HG03066 (cell line): Measurements from ENCODE around the gene SNAP25.

ENCODE experiments used
- ATAC-seq: cut with Tn5 transposase; IDR thresholded peaks from one replicate; pipeline ENCODE4 v1.9.1; 2021; ENCODE audit warnings: low read depth; ENCODE audit not compliant: unreplicated experiment

SNAP25 gene

DNA sequence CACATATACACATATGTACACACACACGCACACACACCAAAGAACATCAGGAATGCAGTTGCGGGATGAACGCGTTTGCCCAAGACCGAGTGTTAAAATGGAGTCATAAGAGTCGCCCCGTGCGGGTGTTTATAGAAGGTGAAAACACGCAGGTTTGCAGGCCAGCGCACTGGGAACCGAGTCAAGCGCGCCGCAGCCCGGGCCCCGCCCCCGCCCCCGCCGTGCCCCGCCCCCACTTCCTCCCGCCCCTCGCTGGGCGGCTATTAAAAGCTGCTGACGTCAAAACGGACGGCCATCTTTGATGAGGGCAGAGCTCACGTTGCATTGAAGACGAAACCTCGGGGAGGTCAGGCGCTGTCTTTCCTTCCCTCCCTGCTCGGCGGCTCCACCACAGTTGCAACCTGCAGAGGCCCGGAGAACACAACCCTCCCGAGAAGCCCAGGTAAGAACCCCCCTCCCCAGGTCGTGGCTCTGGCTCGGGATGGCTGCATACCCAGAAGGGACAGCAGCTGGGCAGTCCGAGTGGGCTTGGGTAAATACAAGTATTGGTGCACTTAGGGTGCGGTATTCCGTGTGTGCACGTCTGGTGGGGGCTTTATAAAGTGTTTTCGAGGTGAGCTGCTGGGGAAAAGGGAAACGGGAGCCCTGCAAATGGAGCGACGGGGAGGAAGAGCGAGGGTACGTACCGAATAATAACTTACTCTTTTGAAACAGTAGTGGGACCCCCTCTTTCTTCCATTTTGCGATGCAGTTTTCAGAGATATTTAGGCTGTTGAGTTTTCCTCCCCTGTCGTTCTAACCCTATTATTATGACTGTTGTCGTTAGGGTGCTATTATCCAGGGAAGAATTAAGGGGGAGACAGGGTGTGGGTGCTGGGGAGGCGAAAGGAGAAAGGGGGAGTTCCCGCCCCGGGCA, at the start of gene SNAP25:
SNAP25 (plus strand) TSS at position 295 of the 916 bp plus-strand sequence. CDS start 56,662 bp downstream, outside the sequence.
- ATAC-seq: no peak

DNA sequence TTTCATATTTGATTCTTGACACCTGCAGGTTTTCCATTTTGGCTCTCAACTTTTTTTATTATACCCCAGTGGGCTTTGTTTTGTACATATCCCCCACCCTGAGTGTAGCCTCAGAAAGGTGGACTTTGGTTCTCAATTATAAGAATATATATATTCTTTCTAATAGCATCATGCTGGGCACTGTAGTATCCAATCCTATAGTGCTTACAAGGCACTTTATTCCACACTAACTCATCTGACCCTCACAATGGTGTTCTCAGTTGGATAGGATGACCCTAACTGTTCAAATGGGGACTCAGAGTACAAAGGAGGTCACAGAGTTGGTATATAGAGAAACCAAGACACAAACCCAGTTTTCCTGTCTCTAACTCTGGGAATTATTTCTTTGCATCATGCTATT, 48.9 kb upstream of the SNAP25 start:
- no peak for ATAC-seq

GRCh38 chr20:10170261-10170660, 48.4 kb upstream of the SNAP25 start:
- no peak for ATAC-seq

DNA sequence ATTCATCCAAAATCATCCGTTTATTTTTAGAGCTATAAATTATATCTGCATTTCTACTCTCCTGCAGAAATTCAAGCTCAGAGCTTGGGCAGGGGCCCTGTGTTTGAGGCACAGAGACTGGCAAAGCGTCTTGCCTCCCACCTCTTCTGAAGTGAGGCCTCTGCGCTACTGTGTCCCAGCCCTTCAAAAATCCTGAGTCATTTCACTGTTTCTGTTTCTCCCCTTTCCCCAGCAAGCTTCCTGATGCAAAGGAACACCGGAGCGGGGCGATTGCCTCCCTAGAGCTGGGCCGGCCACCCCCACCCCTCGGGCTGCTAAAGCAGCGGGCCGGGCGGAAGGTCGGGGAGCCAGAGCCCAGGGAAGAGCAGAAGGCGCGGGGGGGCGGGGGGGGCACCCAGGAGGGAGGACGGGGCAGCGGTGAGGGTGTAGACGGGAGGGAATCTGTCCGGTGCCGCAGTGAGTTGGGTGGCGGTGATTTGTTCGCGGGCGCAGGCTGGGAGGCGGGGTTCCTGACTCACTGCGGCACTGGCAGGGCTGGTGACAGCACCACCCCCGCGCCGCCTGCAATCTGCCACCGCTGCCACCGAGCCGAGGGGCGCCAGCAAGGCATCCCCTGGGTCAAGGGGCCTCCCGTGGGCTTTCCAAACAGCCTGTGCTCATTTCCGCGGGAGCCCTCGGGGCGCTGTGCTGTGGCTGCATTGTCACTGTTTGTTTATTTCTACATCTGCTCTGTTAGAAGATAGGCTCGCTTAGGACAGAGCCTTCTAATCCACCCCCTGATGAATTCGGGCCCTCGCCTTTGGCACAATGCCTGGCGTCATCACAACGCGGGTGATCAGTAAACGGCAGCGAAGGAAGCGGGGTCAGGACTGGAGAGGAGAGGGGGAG, 46.5 kb upstream of the SNAP25 start:
- ATAC-seq: no peak

- ATAC-seq: no peak
These were observed 45.5 kb upstream of the SNAP25 start for GRCh38 chr20:10172998-10173655.

- ATAC-seq: no peak
These were observed 44.2 kb upstream of the SNAP25 start for GRCh38 chr20:10174400-10174799.

GRCh38 chr20:10177326-10177725, 41.3 kb upstream of the SNAP25 start:
- ATAC-seq: no peak

DNA sequence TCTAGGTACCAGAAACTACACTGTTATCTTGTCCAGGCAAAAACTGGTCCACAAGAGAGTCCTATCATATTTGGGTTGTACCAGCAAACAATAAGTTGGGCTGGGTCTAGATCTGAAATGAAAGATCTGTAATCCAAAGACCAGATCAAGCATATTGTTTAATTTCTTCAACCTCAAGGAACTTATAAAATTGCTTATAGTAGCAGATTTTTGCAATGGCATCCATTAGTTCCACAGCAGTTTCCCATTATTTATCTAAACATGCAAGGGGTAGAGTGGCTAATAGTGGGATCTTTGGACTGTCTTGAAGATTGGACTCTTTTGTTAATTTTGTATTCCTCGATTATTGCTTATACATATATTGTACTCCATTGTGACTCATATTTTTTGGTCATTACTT, 40.5 kb upstream of the SNAP25 start:
- ATAC-seq: no peak

- ATAC-seq: no peak
These were observed 39.8 kb upstream of the SNAP25 start for GRCh38 chr20:10178727-10179313.

DNA sequence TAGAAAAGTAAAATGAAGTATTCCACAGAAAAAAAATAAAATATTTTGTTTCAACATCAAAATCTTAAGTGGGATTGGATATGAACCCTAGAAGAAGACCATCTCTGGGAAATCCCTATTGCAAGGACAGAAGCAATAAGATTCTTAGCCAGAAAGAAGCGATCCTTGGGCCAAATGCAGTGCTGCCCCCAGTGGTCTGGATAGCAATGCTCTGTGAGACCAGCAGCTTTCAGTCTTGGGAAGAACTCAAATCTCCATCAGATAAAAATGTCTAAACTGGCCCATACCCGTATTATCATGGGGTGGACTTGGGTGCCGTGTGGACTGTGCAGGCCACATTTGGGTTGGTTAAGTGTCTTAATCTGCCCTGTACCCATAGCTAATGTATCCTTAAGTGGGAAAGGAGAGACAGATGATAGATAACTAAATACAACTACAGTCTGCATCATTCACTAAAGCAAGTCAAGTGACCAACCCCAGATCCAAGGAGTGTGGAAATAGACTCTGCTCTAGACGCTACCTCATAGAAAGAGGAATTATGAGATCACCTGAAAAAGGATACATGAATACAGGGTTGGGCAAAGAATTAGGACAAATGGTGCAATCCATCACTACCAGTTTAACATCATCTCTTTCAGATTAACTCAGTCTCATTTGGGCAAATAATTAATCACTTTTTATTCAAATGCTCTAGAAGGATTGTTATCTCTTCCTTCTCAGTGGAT, 38.9 kb upstream of the SNAP25 start:
- ATAC-seq: no peak

DNA sequence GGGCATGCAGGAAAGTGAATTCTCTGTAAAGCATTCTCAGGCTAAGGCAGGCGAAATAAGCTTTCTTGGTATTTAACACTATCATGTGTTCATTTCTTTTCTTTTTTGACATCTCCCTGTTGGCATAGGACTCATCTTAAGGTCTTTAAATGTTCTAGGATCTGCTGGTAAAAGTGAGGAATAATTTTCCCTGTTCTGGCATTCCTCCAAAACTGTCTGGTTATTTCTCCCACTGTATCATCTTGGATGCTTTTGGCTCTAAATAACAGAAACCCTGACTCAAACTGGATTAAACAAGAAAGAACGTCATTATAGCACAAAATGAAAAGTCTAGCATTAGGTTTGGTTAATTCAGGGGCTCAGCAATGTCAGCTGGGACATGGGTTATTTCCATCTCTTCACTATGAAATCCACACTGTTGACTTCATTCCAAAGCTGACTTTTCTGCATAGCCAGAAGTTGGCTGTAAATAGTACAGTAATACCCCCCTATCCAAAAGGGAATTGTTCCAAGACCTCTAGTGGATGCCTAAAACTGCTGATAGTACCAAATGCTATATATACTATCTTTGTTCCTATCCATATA, 37.9 kb upstream of the SNAP25 start:
- ATAC-seq: no peak

DNA sequence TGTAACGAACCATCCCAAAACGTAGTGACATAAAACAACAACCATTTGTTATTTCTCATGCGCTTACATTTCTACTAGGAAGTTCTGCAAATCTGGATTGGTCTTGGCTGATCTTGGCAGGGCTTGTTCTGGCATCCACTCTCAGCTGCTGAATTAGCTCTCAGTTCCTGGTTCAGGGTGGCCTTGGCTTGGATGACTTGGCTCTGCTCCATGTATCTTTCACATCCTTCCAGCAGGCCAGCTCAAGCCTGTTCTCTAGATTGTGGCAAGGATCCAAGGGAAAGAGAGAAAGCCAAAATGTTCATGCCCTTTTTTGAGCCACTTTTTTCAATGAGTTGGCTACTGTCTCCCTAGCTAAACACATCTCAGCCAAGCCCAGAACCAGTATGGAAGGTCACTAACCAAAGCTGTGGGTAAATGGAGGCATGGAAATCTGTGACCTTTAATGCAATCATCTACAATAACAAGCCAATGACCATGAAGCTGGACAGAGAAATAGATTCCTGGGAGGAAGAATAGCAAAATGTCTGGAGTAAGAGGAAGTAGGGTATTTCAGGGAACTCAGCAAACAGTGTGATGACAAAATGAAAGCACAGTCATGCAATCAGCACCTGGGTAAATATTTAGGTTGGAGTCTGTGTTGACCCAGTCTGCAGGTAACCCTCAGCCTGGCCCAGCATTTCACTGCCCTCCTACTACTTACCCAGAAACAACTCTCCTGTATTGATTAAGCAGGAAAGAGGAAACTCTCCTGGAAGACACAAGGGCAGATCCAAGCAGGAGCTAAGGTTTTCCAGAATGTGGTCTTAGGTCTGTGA, 32.7 kb upstream of the SNAP25 start:
- ATAC-seq: no peak

DNA sequence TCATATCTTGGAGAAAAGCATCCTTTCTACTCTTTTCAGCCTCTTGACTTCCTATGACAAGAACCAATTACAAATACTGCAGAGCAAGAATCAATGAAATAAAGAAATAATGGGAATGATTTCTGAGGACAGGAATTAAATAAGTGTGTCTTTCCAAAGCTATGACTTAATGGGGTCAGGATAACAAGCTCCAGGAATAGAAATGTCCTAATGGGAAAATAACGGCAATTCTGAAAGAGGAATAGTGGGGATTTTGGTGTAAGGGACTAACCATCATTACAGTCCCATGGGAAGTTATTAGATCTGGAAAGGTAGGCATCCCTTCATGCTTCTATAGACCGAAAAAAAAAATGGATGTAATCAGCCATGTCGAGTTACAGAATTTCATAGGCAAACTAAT, 28.2 kb upstream of the SNAP25 start:
- no peak for ATAC-seq

DNA sequence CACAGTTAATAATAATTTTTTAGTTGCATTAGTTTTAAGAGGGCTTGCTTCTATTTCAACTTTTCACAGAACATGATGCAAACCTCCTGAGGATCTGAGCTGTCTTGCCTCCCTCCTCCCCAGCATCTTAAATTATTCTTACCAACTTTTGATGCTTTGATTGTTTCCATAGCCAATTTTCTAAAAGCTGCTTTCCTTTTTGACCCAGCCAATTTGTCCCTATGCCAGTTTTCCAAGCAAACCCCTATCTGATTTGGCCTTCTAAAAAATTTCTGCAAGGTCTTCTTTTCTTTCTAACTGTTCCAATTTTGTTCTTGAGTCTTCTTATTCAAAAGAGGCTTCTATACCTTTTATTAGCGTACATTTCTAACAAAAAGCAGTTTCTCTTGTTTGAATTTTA, 26.5 kb upstream of the SNAP25 start:
- ATAC-seq: no peak

- no peak for ATAC-seq
These were observed 24.5 kb upstream of the SNAP25 start for GRCh38 chr20:10194166-10194565.

DNA sequence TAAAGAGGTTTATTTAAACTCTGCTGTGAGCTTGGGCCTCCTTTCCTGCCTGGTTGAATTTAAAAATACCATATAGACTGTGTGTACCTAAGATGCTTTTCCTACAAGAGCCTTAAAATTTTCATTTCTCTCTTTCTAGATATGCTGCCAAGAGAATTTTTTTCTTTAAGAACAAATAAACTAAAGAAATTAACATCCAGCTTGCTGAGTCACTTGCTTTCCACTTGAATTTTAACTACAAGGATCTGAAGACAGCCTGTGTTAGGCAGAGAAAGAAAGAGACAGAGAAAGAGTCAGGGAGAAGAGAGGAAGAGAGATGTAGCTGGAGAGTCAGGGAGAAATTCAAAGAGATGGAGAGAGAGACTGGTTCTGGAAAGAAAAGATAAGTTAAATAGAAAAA, 18.3 kb upstream of the SNAP25 start:
- no peak for ATAC-seq

DNA sequence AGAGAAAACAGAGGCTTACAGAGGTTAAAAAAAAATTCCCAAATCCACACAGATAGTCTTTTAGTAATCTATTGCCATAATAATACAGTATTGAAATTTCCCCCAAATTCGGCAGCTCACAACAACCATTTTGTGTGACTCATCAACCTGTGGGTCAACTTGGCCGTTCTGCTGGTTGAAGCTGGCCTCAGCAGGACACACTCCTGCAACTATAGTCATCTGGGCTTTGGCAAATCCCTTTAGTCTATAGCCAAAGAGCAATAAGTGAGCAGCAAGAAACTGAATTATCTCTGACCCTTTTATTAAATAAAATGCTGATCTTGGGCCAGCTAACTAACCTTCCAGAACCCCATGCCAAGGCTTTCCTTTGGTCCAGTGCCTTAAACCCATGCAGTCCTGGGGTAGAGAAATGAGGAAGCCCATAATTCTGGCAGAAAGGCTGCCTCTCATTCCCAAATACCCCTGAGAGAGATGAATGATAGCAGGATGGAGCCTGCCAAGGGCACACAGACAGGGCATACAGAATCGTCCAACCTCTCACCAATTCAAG, 17.2 kb upstream of the SNAP25 start:
- ATAC-seq: no peak

DNA sequence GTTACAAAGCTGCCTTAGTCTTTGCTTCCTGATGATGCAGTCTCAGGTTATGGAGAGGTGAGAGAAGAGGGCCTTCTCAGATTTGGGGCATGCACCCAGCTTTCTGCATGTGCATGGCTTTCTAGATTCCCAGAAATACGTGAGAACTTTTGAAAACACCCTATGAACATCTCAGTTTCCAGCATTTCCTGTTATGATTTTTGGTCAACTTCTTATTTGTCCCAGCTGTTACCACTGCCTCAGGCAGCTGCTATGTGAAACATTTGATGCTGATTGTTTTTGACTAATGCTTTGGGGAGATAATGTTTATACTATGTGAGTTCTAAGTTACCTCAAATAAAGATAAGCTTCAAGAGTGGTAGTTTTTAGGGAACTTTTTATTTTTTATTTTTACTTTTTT, 9.5 kb upstream of the SNAP25 start:
- no peak for ATAC-seq
